Epithelial cell of esophagus (primary cell): Measurements from ENCODE around the gene EIF3A.

Source experiments
- DNase-seq: peaks from one replicate; pipeline ENCODE4 v3.0.0; 2010; ENCODE audit warnings: low read depth
- H3K4me3 ChIP-seq: 2 replicates; pipeline ENCODE4 v1.5.1; 2011; ENCODE audit warnings: mild to moderate bottlenecking, low read length, control low read depth
- TF ChIP-seq, protein P1 (sequence below): IDR thresholded peaks from 2 replicates; pipeline ENCODE4 v1.5.1; 2011; ENCODE audit warnings: low read depth, mild to moderate bottlenecking, low read length, control low read depth, inconsistent platforms; ENCODE audit not compliant: insufficient read depth; ENCODE audit errors: missing control alignments

Gene EIF3A

DNA sequence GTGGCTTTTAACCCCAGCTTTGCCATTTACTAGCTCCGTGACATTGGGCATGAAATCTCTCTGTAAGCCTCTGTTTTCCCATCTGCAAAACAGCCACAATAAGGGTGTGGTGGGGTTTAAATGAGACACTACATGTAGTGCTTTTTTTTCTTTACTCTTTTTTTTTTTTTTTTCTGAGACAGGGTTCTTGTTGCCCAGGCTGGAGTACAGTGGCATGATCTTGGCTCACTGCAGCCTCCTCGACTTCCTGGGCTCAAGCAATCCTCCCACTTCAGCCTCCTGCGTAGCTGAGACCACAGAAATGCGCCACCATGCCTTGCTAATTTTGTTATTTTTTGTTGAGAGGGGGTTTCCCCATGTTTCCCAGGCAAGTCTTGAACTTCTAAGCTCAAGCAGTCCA is 15.0 kb upstream of the EIF3A start:
- TF ChIP-seq, protein P1, sequence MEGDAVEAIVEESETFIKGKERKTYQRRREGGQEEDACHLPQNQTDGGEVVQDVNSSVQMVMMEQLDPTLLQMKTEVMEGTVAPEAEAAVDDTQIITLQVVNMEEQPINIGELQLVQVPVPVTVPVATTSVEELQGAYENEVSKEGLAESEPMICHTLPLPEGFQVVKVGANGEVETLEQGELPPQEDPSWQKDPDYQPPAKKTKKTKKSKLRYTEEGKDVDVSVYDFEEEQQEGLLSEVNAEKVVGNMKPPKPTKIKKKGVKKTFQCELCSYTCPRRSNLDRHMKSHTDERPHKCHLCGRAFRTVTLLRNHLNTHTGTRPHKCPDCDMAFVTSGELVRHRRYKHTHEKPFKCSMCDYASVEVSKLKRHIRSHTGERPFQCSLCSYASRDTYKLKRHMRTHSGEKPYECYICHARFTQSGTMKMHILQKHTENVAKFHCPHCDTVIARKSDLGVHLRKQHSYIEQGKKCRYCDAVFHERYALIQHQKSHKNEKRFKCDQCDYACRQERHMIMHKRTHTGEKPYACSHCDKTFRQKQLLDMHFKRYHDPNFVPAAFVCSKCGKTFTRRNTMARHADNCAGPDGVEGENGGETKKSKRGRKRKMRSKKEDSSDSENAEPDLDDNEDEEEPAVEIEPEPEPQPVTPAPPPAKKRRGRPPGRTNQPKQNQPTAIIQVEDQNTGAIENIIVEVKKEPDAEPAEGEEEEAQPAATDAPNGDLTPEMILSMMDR: no peak
- H3K4me3 ChIP-seq: no peak overlapping the region
- DNase-seq: no peak

DNA sequence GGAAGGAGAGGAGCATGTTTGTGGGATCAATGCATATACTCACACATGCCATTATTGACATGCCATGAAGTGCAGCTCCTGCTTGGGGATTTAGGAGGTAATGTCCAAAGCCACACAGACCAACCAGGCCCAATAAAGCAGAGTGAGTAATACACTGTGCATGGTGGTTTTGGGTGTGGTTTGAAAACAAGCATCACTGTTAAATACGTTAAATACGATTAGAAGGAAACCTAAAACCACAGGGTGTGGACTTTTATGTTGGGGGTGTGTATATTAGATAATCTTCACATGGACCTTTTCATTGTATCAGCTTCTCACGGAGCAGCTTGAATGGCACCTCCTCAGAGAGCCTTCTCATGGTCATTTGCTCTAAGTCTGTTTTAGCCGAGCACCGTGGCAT is 10.4 kb upstream of the EIF3A start:
- peak; percentile 90 for DNase-seq
- no peak overlapping the region for H3K4me3 ChIP-seq
- TF ChIP-seq, protein P1: no peak

DNA sequence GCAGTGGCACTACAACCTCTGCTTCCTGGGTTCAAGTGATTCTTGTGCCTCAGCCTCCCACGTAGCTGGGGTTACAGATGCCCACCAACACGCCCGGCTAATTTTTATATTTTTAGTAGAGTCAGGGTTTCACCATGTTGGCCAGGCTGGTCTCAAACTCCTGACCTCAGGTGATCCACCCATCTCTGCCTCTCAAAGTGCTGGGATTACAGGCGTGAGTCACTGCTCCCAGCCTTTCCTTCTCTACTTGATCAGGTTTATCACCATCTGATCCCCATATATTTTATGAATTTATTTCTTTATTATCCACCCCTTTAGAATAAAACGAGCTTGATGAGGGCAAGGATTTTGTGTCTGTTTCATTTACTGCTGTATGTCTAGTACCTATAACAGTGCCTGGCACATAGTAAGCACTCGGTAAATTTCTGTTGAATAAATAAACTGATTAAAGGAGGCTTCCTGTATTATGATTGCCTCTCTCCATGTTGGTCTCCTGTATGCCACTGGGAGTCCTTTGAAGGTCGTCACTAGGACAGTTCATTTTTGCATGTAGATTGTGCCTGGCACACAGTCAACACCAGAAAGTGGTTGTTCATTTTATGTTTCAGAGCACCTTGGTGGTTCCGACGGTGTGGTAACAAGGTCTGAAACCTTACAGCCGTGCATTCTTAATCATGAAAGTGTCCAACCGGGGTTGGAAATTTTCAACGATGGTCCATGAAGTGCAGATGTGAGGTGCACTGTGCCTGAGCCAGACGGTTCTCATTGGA is 9.6 kb upstream of the EIF3A start:
- no peak for DNase-seq
- TF ChIP-seq, protein P1: no peak
- no peak overlapping the region for H3K4me3 ChIP-seq

DNA sequence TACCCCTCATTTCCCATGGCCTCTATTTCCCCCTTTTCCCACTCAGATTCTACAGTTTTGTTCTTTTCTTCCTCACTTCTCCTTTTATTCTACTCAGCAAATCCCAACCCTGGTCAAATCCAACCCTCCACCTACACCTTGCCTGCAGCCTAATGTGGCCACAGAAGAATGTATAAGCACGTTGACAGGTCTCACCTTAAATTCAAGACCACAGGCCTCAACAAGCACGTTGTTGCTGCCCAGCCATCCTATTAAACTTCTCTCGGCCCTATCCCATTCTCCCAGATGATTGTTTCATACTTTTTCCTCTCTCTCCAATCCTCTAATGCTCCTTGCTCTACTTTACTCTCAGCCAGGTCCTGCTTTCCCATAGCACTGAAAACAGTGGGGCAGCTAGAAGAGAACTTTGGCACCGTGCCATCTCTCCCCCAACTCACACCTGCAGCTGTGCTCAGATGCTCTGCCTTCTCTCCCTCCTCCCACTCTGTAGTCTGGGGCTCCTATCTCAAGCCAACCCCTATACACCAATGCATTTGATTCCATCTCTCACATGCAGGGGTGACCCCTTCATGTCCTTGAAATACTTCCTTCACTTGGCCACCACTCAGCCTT is 6.8 kb upstream of the EIF3A start:
- H3K4me3 ChIP-seq: no peak overlapping the region
- DNase-seq: peak; percentile 30
- TF ChIP-seq, protein P1: no peak

DNA sequence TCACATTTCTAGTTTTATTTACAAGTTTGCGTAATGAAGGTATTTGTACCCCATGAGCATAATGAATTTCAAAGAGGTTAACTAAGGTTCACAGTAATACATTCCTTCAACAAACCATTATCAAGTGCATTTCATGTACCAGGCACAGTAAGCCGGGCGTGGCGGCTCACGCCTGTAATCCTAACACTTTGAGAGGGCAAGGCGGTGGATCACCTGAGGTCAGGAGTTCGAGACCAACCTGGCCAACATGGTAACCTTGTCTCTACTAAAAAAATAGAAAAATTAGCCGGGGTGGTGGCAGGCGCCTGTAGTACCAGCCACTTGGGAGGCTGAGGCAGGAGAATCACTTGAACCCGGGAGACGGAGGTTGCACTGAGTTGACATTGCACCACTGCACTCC is 4.3 kb upstream of the EIF3A start:
- H3K4me3 ChIP-seq: no peak overlapping the region
- no peak for DNase-seq
- TF ChIP-seq, protein P1: no peak

DNA sequence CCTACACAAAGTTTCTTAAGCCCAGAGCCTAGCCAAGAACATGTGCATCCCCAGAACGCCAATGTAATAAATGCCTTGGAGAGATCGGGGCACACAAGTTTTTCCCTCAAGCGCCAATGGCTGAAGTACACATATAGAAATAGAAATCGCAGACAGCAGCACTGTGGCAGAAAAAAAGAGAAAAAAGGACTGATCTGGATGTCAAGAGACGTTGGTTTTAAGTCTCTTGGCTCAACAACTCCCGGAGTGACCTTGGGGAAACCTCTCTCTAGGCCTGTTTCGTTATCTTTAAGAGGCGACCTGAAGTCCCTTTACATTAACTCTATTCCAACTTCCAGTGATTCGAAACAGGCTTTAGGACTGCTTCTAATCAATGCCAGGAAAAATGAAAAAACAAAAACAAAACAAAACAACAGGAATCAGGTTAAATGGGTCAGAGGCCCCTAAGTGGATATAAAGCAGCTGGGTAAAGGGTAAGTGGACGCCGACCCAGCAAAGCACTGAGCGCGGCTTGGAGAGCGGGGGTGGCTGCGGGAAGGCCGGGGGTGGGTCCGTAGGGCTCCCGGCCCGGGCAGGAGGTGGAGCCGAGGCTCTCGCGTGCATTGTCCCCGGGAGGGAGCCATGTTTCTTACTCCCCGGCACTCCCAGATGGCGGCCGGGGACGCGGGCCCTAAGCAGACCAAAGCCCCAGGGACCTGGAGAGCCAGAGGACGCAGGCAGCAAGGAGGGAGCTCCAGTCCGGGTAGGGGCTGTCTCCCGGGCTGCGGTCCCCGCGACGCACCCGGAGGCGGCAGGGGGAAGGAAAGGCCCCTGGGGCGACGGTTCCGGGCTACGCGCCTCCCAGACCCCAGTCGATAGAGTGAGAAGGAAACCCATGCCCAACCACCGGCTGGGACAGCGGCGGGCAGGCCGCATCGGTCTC is 757 bp downstream of the EIF3A start:
- TF ChIP-seq, protein P1: no peak
- peak; percentile 88 for DNase-seq
- H3K4me3 ChIP-seq: peak overlapping the region; percentile 92
